NCI-H1436 (cell line): Measurements from ENCODE around the gene HDAC11.
"Not testable (repeated sequence)": the region's sequence is repeated elsewhere in the genome, so short reads cannot be mapped to it uniquely, and the experiment has no call there.

Experiments
- DNase-seq: peaks from one replicate; lab custom pipeline; 2025; lab: John Stamatoyannopoulos, UW

The HDAC11 gene

GRCh38 chr3:13470894-13471574, 9.1 kb upstream of the HDAC11 start:
- no peak for DNase-seq

GRCh38 chr3:13472286-13472685, 7.8 kb upstream of the HDAC11 start:
- DNase-seq, result no peak

GRCh38 chr3:13473020-13473419, 7.1 kb upstream of the HDAC11 start:
- DNase-seq, result no peak

- no peak for DNase-seq
Measured at GRCh38 chr3:13474021-13474420, 6.1 kb upstream of the HDAC11 start.

GRCh38 chr3:13474776-13475303, 5.3 kb upstream of the HDAC11 start:
- no peak for DNase-seq

GRCh38 chr3:13475871-13476590, 4.1 kb upstream of the HDAC11 start:
- no peak for DNase-seq

- DNase-seq, result no peak
Measured at GRCh38 chr3:13477943-13478342, 2.2 kb upstream of the HDAC11 start.

GRCh38 chr3:13479332-13479581, 849 bp upstream of the HDAC11 start:
- no peak for DNase-seq

GRCh38 chr3:13480340-13481318, 523 bp downstream of the HDAC11 start:
- DNase-seq, result no peak

- DNase-seq, result no peak
Measured at GRCh38 chr3:13482106-13482690, 2.1 kb downstream of the HDAC11 start.

GRCh38 chr3:13483286-13483685, 3.2 kb downstream of the HDAC11 start:
- DNase-seq, result no peak

- no peak for DNase-seq
Measured at GRCh38 chr3:13483988-13484695, 4.0 kb downstream of the HDAC11 start.

- no peak for DNase-seq
Measured at GRCh38 chr3:13484851-13485590, 4.9 kb downstream of the HDAC11 start.

- not testable (repeated sequence) for DNase-seq
Measured at GRCh38 chr3:13485630-13486562, 5.8 kb downstream of the HDAC11 start.

GRCh38 chr3:13487403-13487802, 7.3 kb downstream of the HDAC11 start:
- DNase-seq, result no peak

GRCh38 chr3:13491206-13491974, 11.3 kb downstream of the HDAC11 start:
- no peak for DNase-seq

GRCh38 chr3:13492048-13492447, 11.9 kb downstream of the HDAC11 start:
- DNase-seq, result no peak

- DNase-seq, result no peak
Measured at GRCh38 chr3:13492976-13493866, 13.1 kb downstream of the HDAC11 start.
